GM18868 (cell line): ENCODE results near the gene TAF3.
A peak's percentile ranks its signal among the peaks of the same experiment; 100 is the strongest.
"Not testable (repeated sequence)": the region's sequence is repeated elsewhere in the genome, so short reads cannot be mapped to it uniquely, and the experiment has no call there.

Experiments used
- ATAC-seq: cut with Tn5 transposase; IDR thresholded peaks from one replicate; pipeline ENCODE4 v1.9.1; 2021; ENCODE audit warnings: mild to moderate bottlenecking, moderate library complexity; ENCODE audit not compliant: unreplicated experiment

TAF3 gene

GRCh38 chr10:7818295-7819120, at the start of gene TAF3:
Gene TAF3, plus strand, starts transcription at chr10:7818505. Its CDS starts 205 bp downstream, at chr10:7818710.
- ATAC-seq = peak; percentile 89

GRCh38 chr10:7773845-7774801, 44.2 kb upstream of the TAF3 start:
- no peak for ATAC-seq

- no peak for ATAC-seq
Observed at GRCh38 chr10:7776777-7777176, 41.5 kb upstream of the TAF3 start.

GRCh38 chr10:7782194-7782593, 36.1 kb upstream of the TAF3 start:
- not testable (repeated sequence) for ATAC-seq

GRCh38 chr10:7786430-7786829, 31.9 kb upstream of the TAF3 start:
- no peak for ATAC-seq

- ATAC-seq = peak; percentile 4
Observed at GRCh38 chr10:7787150-7787856, 31.0 kb upstream of the TAF3 start.

GRCh38 chr10:7787857-7788638, 30.3 kb upstream of the TAF3 start, which contains the start of the genes ATP5F1C and KIN:
Gene ATP5F1C, plus strand, starts transcription at chr10:7788177. Its CDS starts 31 bp downstream, at chr10:7788208.
Gene KIN, minus strand, starts transcription at chr10:7787993. Its CDS starts 60 bp downstream, at chr10:7787933.
- peak; percentile 93 for ATAC-seq

- ATAC-seq = peak; percentile 15
Observed at GRCh38 chr10:7788639-7789286, 29.5 kb upstream of the TAF3 start.

- no peak for ATAC-seq
Observed at GRCh38 chr10:7789390-7789789, 28.9 kb upstream of the TAF3 start.

GRCh38 chr10:7792541-7792940, 25.8 kb upstream of the TAF3 start:
- no peak for ATAC-seq

- ATAC-seq = no peak
Observed at GRCh38 chr10:7794251-7795026, 23.9 kb upstream of the TAF3 start.

GRCh38 chr10:7795605-7796004, 22.7 kb upstream of the TAF3 start:
- ATAC-seq = no peak

GRCh38 chr10:7797582-7797981, 20.7 kb upstream of the TAF3 start:
- ATAC-seq = no peak

GRCh38 chr10:7802606-7803005, 15.7 kb upstream of the TAF3 start:
- no peak for ATAC-seq

- ATAC-seq = no peak
Observed at GRCh38 chr10:7804216-7804615, 14.1 kb upstream of the TAF3 start.

- ATAC-seq = no peak
Observed at GRCh38 chr10:7804741-7805140, 13.6 kb upstream of the TAF3 start.

GRCh38 chr10:7808686-7809267, 9.5 kb upstream of the TAF3 start:
- no peak for ATAC-seq

- ATAC-seq = no peak
Observed at GRCh38 chr10:7810443-7810842, 7.9 kb upstream of the TAF3 start.
